Activated gamma-delta T cell treated with anti-CD3 and anti-CD28 coated beads, Interleukin-2, amount 50 U/mL, for 16 hours (primary cell): ENCODE measurements around the gene PATE4.
"Not testable (repeated sequence)": the region's sequence is repeated elsewhere in the genome, so short reads cannot be mapped to it uniquely, and the experiment has no call there.

Experiments used
- DNase-seq: peaks from one replicate; pipeline ENCODE4 v3.0.0-alpha.2; 2020; ENCODE audit warnings: low read depth

Gene PATE4, protein sequence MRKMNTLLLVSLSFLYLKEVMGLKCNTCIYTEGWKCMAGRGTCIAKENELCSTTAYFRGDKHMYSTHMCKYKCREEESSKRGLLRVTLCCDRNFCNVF

GRCh38 chr11:125833016-125833415, at the start of gene PATE4:
Gene PATE4 (plus strand): TSS chr11:125833316. CDS start chr11:125833360, 44 bp downstream.
- DNase-seq: no peak

- no peak for DNase-seq
These were observed 48.4 kb upstream of the PATE4 start for GRCh38 chr11:125784678-125785077.

DNA sequence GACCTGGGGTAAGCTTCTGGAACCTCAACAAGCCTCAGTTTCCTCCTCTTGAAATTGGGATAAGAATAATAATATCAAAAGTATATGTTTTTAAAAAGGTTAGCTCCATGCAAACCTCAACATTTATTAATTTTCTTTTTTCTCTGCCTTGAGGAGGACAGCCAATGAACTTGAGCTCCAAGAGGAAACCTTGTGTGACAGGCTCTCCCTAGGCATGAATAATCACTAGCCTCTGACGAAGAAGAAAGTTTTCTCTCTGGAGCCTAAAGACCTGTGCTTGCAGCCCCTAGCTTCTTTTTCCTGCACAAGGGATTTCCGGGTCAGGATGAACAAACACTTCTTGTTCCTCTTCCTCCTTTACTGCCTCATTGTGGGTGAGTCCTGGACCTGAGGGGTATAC, 45.3 kb upstream of the PATE4 start, which contains the start of gene PATE3:
PATE3 (plus strand) TSS at position 301 of the 400 bp plus-strand sequence; CDS start at position 326, 25 bp downstream.
- no peak for DNase-seq

DNA sequence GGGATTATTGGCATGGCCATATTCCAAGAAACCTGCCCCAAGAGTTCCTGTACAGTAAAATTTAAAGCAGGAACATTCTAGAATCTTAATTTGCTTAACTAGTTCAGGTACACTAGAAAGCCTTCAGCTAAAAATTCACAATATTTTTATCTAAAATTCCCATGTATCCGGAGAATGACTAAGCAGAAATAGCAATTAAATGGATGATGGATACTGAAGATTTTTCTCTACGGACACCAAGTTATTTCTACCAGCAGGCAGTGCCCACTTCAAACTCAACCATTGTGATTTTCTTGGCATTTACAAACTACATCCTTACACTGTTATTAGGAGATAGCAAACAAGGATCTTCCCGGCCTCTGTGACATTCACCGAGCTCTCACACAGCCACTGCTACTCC, 42.3 kb upstream of the PATE4 start:
- DNase-seq: no peak

DNA sequence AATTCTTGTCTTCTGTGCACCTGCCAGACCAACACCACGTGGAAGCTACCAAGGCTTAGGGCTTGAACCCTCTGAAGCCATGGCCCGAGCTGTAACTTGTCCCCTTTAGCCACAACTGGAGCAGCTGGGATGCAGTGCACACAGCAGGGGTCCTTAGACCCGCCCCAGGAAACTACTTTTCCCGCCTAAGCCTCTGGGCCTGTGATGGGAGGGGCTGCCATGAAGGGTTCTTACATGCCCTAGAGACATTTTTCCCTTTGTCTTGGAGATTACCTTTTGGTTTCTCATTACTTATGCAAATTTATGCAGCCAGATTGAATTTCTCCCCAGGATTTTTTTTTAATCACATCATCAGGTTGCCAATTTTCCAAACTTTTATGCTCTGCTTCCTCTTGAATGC, 35.5 kb upstream of the PATE4 start:
- no peak for DNase-seq

- no peak for DNase-seq
These were observed 33.3 kb upstream of the PATE4 start for GRCh38 chr11:125799808-125800207.

- DNase-seq: no peak
These were observed 30.7 kb upstream of the PATE4 start for GRCh38 chr11:125802387-125802786.

DNA sequence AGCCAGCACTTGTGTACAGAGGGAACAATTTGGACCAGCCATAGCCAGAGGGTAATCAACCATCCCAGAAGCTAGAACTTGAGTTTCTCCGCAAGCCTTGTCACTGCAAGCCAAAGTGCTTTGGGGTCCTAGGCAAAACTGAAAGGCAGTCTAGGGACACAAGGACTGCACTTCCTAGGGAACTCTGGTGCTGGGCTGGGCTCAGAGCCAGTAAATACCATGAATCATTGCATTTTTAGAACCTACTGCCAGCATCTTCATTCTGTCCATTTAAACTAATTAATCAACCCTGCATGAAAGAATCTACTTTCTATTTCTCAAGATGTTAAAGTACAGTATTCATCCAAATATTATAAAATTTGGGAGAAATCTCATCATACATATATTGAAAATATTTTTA, 25.2 kb upstream of the PATE4 start:
- no peak for DNase-seq

DNA sequence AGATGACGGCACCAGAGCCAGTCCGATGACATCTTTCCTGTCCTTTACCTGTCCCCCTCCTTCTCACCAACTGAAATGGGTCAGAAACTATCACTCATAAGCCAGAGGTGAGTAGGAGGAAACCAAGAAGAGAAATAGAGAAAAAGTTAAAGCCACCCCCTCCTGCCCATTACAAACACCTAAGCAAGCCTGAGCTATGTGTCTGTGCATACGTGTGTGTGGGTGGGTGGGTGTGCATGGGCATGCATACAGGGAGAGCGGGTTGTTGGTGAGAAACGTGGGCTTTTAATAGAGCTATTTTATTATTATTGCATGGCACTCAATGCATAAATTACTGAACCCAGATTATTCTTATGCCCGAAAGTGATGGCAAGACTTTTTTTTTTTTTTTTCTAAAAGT, 2.6 kb downstream of the PATE4 start:
- DNase-seq: no peak

GRCh38 chr11:125842321-125842948, 9.3 kb downstream of the PATE4 start:
- no peak for DNase-seq

GRCh38 chr11:125846188-125846587, 13.1 kb downstream of the PATE4 start:
- DNase-seq: no peak

DNA sequence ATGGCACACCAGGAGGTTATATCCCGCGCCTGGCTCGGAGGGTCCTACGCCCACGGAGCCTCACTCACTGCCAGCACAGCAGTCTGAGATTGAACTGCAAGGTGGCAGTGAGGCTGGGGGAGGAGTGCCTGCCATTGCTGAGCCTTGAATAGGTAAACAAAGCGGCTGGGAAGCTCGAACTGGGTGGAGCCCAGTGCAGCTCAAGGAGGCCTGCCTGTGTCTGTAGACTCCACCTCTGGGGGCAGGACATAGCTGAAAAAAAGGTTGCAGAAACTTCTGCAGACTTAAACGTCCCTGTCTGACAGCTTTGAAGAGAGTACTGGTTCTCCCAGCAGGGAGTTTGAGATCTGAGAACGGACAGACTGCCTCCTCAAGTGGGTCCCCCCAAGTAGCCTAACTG, 24.6 kb downstream of the PATE4 start:
- DNase-seq: not testable (repeated sequence)

- not testable (repeated sequence) for DNase-seq
These were observed 29.7 kb downstream of the PATE4 start for GRCh38 chr11:125862786-125863185.

DNA sequence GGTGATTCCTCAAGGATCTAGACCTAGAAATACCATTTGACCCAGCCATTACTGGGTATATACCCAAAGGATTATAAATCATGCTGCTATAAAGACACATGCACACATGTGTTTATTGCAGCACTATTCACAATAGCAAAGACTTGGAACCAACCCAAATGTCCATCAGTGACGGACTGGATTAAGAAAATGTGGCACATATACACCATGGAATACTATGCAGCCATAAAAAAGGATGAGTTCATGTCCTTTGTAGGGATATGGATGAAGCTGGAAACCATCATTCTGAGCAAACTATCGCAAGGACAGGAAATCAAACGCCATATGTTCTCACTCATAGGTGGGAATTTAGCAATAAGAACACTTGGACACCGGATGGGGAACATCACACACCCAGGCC, 32.2 kb downstream of the PATE4 start:
- DNase-seq: not testable (repeated sequence)

DNA sequence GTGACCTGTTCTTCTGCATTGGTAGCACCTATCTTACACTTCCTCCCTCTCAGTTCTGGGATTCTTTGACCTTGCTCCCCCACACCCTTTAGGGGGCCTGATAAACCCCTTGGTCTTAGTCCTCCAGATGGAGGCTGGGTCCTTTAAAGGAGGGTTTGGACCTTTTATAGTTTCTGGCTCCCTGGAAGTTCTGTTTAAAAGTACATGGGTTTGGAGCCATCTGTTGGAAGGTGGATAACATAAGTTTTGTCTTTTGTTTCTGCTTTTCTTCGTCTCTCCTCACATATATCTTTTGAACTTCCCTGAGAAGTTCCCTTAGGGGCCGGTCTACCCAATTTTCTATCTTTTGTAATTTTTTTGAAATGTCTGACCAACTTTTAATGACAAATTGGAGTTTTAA, 36.4 kb downstream of the PATE4 start:
- DNase-seq: no peak

- DNase-seq: no peak
These were observed 38.4 kb downstream of the PATE4 start for GRCh38 chr11:125871391-125872137.

GRCh38 chr11:125872138-125872491, 39.0 kb downstream of the PATE4 start:
- no peak for DNase-seq

DNA sequence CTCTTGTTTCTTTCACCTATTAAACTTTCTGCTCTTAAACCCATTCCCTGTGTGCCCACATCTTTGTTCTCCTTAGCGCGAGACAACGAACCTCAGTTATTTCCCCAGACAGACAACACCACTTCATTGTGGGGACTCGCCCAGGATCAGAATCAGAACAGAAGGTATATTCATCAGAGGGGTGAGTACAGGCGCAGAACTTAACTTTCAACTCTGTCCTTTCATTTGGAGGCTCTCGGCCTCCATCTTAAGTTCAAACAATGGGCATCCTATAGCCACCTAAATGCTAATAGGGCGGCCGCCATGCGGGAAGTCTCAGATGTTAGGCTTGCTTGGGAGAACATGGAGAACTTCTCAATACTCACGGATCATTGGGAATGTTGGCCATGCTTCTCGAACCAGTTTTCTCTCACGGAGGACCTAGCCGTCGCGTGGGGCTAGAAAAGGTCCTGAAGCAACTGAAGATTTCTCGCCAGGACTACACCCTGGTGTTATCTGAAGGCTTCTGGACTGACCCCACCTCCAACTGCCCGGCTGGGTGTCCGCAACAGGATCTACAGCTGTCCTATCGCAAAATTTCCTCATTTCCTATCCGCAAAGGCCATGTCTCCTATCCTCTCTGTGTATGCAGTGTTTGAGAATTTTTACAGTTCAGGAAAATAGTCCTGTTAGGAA, 40.9 kb downstream of the PATE4 start:
- no peak for DNase-seq

DNA sequence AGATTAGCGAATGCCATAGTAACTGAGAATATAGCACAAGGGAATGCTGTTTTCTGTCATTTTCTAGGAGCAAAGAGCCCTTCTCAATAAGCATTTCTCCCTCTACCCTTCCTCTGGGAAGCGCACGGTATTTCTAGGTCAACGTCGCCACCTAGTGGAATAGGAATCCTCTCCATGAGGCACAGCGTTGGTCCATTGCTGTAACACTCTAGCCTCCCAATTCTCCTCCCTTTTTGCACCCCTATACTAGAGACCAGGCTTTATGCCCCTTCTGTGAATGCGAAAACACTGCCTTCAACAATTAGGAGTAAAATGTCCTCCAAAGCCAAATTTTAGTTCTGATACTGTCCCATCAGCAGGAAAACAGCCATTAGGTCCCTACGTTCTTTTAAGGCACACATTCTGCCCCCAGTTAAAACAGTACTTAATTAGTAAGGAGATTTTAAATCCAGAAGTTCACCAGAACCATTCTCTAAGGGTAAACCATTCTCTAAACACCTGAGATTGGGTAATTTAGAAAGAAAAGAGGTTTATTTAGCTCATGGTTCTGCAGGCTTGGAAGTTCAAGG, 41.5 kb downstream of the PATE4 start:
- no peak for DNase-seq

DNA sequence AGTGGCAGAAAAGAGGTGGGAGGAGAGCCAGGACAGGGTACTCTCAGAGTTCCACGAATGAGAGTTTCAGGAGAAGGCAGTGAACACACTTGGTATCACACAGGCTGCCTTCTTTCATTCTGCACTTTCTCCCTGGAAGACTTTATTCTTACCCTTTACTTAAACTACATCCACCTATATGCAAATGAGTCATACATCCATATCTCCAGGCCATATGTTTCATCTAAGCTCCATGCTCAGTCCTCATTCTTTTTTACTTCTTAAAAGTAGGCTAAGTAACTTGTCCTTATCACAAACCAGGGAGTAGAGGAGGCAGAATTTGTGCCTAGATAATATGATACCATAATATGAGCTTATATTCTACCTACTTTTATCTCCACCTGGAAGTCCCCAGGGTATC, 48.2 kb downstream of the PATE4 start:
- no peak for DNase-seq

DNA sequence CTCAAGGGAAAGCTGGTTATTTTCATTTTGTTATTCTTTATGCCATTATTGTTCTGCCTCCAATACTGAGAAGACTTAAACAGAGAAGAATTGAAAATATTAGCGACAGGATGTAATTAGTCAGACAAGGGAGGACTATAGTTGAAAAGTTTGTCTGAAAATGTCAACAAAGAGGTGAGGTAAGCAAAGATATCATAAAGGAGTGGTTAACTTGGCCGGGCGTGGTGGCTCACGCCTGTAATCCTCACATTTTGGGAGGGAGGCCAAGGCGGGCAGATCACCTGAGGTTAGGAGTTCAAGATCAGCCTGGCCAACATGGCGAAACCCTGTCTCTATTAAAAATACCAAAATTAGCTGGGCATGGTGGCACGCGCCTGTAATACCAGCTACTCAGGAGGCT, 50.3 kb downstream of the PATE4 start:
- DNase-seq: no peak

DNA sequence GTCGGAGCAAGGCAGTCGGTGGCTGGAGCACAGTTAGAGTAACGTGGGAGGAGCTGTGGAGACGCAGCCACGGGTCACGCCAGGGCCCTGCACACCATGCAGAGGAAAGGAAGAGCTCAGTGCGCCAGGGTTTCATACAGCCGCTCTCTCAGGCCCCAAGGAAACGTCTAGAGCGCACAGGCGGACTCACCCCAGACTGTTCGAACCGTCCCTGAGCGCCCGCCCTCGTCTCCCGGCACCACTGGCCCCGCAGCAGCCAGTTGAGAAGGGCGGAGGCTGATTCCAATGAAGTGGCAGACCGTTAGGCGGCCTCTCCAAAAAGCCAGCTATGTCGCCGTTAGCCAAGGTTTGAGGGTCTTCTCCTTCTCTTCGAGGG, 53.9 kb downstream of the PATE4 start:
- no peak for DNase-seq
